ENCODE measurements around the gene DSCAML1.

DSCAML1 gene

GRCh38 chr11:117481885-117482284, 315.1 kb downstream of the DSCAML1 start:
- no peak for DNase-seq

DNA sequence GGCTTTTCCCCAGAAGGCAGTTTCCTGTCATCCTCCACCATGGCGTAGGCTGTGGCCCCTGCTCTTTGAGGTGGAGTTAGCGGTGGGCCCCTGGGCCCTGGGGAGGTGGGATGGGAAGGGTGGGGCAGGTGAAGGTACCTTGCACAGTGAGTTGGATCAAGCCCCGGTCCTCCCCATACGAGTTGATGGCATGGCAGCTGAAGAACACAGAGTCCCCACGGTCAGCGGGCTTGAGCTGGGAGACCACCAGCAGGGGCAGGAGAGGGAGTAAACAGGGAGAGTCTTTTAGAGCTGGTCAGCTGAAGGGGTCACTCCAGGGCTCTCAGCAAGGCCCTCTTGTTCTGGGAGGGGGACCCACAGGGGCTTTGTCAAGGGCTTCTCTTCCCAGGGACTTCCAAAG, 316.0 kb downstream of the DSCAML1 start:
- DNase-seq, result no peak

GRCh38 chr11:117480221-117480620, 316.8 kb downstream of the DSCAML1 start:
- DNase-seq, result no peak

DNA sequence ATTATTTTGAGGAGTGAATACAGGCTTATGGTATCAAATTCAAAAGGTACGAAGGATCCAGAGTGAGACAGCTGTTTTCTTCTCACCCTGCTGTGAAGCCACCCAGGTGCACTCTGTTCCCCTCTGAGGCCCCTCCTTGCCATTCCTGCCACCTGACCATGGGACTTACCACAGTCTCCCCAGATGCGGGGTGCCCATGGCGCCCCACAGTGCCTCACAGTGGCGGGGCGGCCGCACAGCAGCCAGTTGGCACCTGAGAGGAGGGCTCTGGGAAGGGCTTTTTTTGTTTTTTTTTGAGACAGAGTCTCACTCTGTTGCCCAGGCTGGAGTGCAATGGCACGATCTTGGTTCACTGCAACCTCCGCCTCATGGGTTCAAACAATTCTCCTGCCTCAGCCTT, 317.6 kb downstream of the DSCAML1 start:
- DNase-seq, result peak; percentile 57

- DNase-seq, result no peak
Measured at GRCh38 chr11:117478926-117479325, 318.1 kb downstream of the DSCAML1 start.

- DNase-seq, result no peak
Measured at GRCh38 chr11:117478126-117478860, 318.7 kb downstream of the DSCAML1 start.

GRCh38 chr11:117477721-117478120, 319.3 kb downstream of the DSCAML1 start:
- no peak for DNase-seq

DNA sequence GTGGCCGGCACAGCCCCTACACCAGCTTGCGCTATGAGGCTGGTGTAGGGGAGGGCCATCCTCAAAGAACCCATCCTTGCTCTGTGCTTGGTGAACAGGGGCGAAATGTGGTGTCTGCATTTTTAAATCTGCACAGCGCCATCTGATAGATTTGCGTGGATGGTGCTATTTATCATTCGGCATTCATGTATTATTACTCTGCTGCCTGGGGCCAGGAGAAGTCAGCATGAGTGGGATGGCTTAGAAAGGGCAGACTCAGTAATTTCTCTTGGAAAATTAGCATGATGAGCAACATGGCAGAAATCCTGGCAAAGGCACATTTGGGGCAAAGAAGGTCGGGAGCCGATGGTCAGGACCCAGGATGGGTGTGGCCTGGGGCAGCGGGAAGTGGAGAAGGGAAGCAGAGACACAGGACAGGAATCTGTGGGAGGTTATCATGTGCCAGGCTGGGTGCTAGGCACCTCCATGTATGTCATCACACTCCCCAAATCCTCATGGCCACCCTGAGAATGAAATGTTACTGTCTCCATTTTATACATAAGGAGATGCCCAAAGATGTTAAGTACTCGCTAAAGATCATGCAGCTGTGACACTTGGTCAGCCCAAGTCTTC, 320.4 kb downstream of the DSCAML1 start:
- DNase-seq, result no peak

- DNase-seq, result no peak
Measured at GRCh38 chr11:117475716-117476530, 321.1 kb downstream of the DSCAML1 start.

DNA sequence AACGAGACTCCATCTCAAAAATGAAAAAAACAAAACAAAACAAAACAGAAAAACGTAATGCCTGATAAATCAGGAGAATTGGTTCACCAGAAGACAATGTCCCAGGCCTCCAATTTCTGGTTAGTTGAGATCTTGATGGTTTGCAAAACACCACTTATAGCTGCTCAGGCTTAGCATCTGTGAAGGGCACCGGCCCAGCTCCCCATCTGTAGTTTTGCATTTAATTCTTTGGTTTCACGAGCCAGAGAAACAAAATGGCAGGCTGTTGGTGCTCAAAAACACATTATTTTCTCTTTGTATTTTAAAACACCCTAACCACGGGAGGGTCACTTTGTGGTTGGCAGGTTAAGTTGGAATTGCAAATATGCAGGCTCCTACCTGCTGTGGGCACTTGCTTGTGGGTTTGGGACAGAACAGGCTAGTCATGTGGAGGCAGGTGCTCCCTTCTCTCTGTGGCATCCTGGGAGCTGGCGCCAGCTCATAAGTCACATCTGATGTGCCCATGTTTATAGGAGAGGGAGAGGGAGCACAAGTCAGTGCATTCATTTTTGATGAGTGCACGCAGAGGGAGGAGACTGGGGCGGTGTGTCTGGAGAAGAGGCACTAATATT, 323.4 kb downstream of the DSCAML1 start:
- no peak for DNase-seq

GRCh38 chr11:117471776-117472175, 325.2 kb downstream of the DSCAML1 start:
- DNase-seq, result no peak

DNA sequence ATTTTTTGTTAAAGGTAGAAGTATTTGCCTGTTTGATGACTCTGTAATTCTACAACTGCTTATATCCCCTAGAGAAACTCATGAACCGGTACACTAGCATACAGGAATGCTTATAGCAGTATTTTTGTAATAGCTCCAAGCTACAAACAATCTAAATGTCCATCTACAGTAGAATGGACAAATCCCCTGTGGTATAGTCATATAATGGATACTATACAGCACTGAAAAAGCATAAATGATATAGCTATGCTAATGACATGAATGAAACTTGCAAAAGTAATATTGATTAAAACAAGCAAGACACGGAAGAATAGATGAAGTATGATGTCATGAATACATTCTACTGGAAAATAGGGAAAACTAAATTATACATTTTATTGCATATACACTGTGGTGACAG, 326.4 kb downstream of the DSCAML1 start:
- DNase-seq, result no peak

GRCh38 chr11:117468888-117469287, 328.1 kb downstream of the DSCAML1 start:
- DNase-seq, result no peak

DNA sequence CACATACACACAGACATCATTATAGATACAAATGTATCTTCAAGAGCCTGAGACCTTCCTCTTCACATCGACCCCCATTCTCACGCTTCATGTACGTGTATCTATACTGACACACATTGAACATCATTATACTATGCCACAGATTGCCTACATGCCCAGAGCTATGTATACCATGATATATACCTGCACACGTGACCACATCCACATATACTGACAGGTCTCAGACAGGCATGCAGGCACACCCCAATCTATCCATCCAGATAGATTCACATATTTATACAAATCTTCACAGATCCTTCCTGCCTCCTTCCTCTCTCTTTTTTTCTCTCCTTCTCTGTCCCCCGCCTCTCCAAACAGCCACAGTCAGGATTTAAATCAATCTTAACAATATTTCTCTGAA, 329.2 kb downstream of the DSCAML1 start:
- DNase-seq, result no peak

GRCh38 chr11:117466966-117467365, 330.1 kb downstream of the DSCAML1 start:
- no peak for DNase-seq

- DNase-seq, result no peak
Measured at GRCh38 chr11:117465236-117465997, 331.6 kb downstream of the DSCAML1 start.

- no peak for DNase-seq
Measured at GRCh38 chr11:117464778-117465177, 332.2 kb downstream of the DSCAML1 start.

- no peak for DNase-seq
Measured at GRCh38 chr11:117462864-117463247, 334.2 kb downstream of the DSCAML1 start.

DNA sequence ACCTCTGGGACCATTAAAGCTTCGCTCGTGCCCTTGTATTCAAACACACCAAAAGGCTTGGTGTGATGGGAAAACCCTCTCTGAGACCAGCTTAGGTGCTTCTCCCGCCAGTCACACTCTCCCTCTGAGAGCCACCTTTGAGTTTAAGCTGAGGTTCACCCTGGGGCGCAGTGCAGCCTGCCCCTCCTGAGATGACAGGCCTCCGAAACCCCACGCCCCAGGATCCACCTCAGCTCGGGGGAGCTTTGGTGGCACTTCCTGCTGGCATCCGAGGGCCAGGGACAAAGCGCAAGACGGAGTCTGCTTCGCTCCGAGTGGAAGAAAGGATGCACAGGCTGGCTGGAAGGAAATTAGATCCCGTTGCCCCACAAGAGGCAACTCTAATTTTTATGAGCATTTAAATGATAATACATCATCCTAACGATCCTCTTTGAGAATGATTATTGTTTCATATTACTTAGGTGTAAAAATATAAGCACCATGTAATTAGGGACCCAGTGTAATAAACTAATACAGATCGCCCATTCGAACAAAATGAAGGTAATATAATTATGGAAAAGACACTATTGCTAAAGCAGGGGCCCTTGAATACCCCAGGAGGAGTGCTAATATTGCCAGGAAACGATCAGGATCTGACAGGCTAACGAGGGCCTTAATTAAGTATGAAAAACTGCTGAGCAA, 334.7 kb downstream of the DSCAML1 start:
- no peak for DNase-seq

GRCh38 chr11:117461396-117462182, 335.4 kb downstream of the DSCAML1 start:
- no peak for DNase-seq

DNA sequence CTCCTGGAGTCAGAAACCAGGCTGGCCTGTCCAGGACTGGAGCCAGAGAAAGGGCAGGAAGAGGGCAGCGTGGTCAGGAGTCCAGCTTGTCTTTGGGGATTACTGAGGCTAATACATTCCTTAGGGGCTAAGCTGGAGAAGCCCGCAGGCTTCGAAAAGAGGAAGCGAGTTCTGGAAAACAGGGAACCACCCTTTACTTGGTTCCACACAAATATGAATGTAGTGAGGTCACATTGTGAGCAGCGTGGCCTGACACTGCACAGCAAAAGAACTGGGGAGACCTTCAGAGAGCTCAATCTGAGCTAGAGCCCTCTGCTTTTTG, 337.1 kb downstream of the DSCAML1 start:
- DNase-seq, result no peak

Data from stimulated activated CD8-positive, alpha-beta memory T cell treated with anti-CD3 and anti-CD28 coated beads, Interleukin-4, amount 100 ng/mL, for 48 hours (primary cell).